GM06990 (cell line): ENCODE results near the gene LYSMD4.
"Not testable (repeated sequence)": the region's sequence is repeated elsewhere in the genome, so short reads cannot be mapped to it uniquely, and the experiment has no call there.

ENCODE experiments used
- DNase-seq: peaks from one replicate; pipeline ENCODE4 v3.0.0-alpha.2; 2011; ENCODE audit not compliant: insufficient read length; ENCODE audit errors: extremely low read depth
- H3K27me3 ChIP-seq: replicated peaks from 2 replicates; pipeline ENCODE4 v1.6.0; 2011; ENCODE audit warnings: low read length; ENCODE audit not compliant: control insufficient read depth, insufficient read depth
- H3K36me3 ChIP-seq: 2 replicates; pipeline ENCODE4 v1.5.1; 2011; ENCODE audit warnings: low read length; ENCODE audit not compliant: control insufficient read depth, insufficient read depth
- H3K4me3 ChIP-seq: replicated peaks from 2 replicates; pipeline ENCODE4 v1.5.1; 2011; ENCODE audit warnings: low read depth, mild to moderate bottlenecking, control low read depth, low read length
- CTCF ChIP-seq: IDR thresholded peaks from 2 replicates; pipeline ENCODE4 v1.5.1; 2011; ENCODE audit warnings: low read length, control low read depth, mild to moderate bottlenecking, inconsistent platforms; ENCODE audit not compliant: insufficient read depth, poor library complexity, severe bottlenecking

Gene LYSMD4

DNA sequence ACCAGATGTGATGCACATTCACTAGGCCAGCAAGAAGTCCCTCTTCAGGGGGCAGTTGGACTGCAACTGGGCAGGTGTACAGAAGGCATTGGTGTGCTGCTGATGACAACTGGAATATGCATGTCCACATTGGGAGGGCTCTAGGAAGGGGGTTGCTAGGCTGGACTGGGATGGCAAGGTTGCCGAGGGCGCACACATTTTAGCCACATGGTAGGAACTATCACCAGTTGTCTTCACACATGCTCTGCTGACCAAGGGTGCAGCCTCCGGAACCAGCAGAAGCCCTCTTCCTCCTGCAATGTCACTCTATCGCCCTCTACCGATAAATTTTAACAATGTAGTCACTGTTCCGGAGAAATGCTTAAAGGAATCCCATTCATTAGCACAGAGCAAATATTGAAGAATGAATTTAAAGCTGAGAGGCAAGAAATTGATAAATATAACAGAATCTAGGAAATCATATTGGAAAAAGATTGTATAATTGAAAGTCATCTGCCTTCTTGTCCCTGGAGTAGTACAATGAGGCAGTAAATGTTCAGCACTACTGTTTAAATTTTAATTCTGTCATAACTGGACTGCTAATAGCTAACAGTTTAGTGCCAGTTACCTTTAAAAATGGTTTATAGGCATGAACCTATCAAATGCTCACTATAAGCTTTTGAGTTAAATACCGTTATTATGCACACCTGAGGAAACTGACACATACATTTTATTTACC is 22.6 kb upstream of the LYSMD4 start:
- peak; percentile 43 for DNase-seq
- H3K4me3 ChIP-seq = no peak overlapping the region
- peak; percentile 81 for TF ChIP-seq CTCF
- H3K36me3 ChIP-seq = no peaks in the 10 kb centered on the region
- no peaks in the 10 kb centered on the region for H3K27me3 ChIP-seq

DNA sequence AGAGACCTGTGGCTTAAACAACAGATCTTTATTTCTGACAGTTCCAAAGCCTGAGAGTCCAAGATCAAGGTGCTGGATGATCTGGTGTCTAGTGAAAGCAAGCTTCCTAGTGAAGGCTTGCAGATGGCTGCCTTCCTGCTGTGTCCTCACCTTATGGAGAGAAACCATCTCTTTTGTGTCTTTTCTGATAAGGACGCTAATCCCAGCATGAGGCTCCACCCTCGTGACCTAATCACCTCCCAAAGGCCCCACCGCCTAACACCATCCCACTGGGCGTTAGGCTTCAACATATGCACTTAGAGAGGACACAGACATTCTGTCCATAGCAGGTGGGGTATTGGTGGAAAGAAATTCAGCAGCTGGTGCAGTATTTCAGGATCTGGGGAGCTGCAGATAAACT is 19.8 kb upstream of the LYSMD4 start:
- no peak for TF ChIP-seq CTCF
- DNase-seq = no peak
- Histone ChIP-seq H3K4me3 (no peak overlapping the region), H3K36me3 (no peaks in the 10 kb centered on the region), H3K27me3 (no peaks in the 10 kb centered on the region)

- H3K27me3 ChIP-seq = no peaks in the 10 kb centered on the region
- no peak for DNase-seq
- no peak for TF ChIP-seq CTCF
- H3K36me3 ChIP-seq = no peaks in the 10 kb centered on the region
- no peak overlapping the region for H3K4me3 ChIP-seq
These were observed 19.3 kb upstream of the LYSMD4 start for GRCh38 chr15:99752556-99752955.

DNA sequence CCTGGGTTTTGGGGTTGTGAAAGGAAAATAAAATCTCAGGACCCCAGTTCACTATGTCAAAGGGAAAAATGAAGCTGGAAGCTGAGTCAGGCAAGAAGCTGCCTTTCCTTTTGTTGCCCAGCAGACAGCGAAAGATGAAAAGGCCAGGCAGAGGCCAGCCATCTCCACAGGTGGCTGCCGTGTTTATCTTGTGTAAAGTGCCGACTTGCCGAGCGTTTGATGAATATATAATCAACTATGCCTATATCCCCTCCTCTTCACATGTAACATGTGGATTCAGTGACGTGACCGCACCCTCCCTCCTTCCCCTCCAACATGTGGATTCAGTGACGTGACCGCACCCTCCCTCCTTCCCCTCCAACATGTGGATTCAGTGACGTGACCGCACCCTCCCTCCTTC is 17.1 kb upstream of the LYSMD4 start:
- H3K27me3 ChIP-seq, DNase-seq, H3K36me3 ChIP-seq, H3K4me3 ChIP-seq: not testable (repeated sequence)

DNA sequence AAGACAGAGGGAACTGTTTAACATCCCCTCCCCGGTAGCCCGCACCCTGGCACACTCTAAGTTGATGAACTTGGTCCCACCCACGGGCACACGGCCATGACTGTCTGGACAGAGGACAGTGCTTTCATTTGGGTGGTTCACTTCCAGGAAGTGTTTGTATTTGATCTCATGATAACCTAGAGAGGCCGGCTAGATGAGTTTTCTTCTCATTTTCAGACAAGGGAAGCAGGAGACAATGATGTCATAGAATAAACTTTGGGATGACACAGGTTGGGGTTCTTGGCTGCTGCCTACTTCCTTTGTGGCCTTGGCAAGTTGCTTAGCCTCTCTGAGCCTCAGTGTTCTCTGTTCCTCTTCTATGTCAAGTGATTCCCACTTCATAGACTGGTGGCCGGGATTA is 16.1 kb upstream of the LYSMD4 start:
- no peak overlapping the region for H3K4me3 ChIP-seq
- H3K36me3 ChIP-seq = no peaks in the 10 kb centered on the region
- no peak for DNase-seq
- no peak for TF ChIP-seq CTCF
- no peaks in the 10 kb centered on the region for H3K27me3 ChIP-seq

DNA sequence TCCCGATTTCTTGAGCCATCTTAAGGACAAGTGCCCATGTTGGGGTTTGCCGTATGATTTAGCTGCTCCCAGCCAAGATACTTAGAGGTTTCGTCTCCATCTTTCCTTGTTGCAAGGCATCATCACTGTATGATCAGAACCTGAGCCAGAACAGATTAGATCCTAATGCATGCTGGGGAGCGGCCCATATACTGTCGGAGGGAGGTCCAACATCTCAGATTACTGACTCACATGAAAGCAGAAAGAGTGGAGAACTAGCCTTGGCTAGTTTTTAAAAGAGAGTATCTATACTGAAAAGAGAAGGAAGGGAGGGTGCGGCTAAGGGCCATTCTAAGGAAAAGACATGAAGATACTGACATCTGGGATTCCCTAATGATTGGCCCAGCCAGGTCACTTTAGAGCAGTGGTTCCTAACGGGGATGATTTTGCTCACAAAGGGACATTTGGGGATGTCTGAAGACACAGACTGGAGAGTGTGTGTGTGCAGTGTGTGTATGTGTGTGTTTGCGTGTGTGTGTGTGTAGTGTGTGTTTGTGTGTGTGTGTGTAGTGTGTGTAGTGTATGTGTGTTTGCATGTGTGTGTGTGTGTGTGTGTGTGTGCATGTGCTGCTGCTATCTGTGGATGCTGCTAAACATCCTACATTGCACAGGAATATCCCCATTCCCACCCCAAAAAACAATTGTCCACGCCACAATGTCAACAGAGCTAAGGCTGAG is 12.3 kb upstream of the LYSMD4 start:
- H3K27me3 ChIP-seq = no peaks in the 10 kb centered on the region
- no peak overlapping the region for H3K4me3 ChIP-seq
- TF ChIP-seq CTCF = no peak
- H3K36me3 ChIP-seq = no peaks in the 10 kb centered on the region
- no peak for DNase-seq
